GM06990 (cell line): ENCODE results near the gene ADGRF5.

Experiments
- DNase-seq: peaks from one replicate; pipeline ENCODE4 v3.0.0-alpha.2; 2011; ENCODE audit not compliant: insufficient read length; ENCODE audit errors: extremely low read depth
- H3K27me3 ChIP-seq: replicated peaks from 2 replicates; pipeline ENCODE4 v1.6.0; 2011; ENCODE audit warnings: low read length; ENCODE audit not compliant: control insufficient read depth, insufficient read depth
- H3K36me3 ChIP-seq: 2 replicates; pipeline ENCODE4 v1.5.1; 2011; ENCODE audit warnings: low read length; ENCODE audit not compliant: control insufficient read depth, insufficient read depth
- H3K4me3 ChIP-seq: replicated peaks from 2 replicates; pipeline ENCODE4 v1.5.1; 2011; ENCODE audit warnings: low read depth, mild to moderate bottlenecking, control low read depth, low read length
- TF ChIP-seq, protein P1 (sequence below): IDR thresholded peaks from 2 replicates; pipeline ENCODE4 v1.5.1; 2011; ENCODE audit warnings: low read length, control low read depth, mild to moderate bottlenecking, inconsistent platforms; ENCODE audit not compliant: insufficient read depth, poor library complexity, severe bottlenecking

The ADGRF5 gene

DNA sequence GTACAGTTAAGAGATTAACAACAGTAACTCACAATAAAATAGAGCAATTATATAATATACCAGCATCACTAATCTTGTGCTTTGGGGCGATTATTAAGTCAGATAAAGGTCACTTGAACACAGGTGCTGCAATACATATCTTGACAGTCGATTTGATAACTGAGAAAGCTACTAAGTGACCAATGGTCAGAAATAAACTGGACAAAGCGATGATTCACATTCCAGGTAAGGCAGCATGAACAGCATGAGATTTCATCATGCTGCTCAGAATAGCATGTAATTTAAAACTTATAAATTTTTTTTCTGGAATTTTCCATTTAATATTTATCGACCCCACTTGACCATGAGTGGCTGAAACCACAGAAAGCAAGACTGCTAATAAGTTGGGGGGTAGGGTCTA, 15.9 kb upstream of the ADGRF5 start:
- no peak for DNase-seq
- TF ChIP-seq, protein P1, sequence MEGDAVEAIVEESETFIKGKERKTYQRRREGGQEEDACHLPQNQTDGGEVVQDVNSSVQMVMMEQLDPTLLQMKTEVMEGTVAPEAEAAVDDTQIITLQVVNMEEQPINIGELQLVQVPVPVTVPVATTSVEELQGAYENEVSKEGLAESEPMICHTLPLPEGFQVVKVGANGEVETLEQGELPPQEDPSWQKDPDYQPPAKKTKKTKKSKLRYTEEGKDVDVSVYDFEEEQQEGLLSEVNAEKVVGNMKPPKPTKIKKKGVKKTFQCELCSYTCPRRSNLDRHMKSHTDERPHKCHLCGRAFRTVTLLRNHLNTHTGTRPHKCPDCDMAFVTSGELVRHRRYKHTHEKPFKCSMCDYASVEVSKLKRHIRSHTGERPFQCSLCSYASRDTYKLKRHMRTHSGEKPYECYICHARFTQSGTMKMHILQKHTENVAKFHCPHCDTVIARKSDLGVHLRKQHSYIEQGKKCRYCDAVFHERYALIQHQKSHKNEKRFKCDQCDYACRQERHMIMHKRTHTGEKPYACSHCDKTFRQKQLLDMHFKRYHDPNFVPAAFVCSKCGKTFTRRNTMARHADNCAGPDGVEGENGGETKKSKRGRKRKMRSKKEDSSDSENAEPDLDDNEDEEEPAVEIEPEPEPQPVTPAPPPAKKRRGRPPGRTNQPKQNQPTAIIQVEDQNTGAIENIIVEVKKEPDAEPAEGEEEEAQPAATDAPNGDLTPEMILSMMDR, result no peak
- Histone ChIP-seq H3K27me3 (no peaks in the 10 kb centered on the region; the same call in 1 of the 2 replicates), H3K4me3 (no peak overlapping the region), H3K36me3 (no peaks in the 10 kb centered on the region)

DNA sequence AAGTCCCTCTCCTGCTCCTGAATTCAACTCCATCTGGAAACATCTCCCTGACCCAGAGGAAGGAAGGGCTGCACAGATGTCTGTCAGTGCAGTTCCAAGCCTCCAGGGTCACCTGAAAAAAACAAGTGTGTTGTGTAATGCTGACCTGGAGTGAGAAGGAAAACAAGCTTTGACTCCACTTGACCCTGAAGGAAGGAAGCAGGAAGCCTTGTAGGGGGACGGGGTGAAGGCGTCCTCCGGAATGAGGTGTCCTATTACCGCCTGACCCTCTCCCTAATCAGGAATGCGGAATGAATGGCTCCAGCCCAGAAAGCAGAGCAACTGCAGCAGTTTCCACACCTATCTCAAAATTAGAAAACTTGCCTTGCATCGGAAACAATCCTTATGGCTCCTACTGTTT, 13.9 kb upstream of the ADGRF5 start:
- H3K27me3 ChIP-seq, result no peaks in the 10 kb centered on the region
- TF ChIP-seq, protein P1, result no peak
- no peaks in the 10 kb centered on the region for H3K36me3 ChIP-seq
- H3K4me3 ChIP-seq, result no peak overlapping the region
- no peak for DNase-seq

DNA sequence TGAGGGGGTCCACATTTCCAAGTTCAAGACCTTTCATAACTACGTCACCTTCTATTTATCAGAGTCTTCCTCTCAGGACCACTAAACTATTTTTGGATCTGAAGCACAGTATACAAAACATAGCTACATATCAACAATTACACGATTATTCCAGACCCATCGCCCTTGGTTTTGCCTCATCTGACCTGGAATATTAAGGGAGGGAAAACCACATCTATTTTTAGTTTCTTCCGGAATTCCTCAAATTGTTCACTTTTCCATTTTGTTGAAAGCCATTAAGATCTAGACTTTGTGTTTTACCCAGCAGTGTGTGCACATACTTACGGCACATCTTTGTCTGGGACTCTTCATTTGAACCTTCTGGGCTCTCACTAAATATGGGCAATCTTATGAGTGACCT, 12.0 kb upstream of the ADGRF5 start:
- TF ChIP-seq, protein P1, result no peak
- H3K27me3 ChIP-seq, result no peaks in the 10 kb centered on the region
- no peak for DNase-seq

DNA sequence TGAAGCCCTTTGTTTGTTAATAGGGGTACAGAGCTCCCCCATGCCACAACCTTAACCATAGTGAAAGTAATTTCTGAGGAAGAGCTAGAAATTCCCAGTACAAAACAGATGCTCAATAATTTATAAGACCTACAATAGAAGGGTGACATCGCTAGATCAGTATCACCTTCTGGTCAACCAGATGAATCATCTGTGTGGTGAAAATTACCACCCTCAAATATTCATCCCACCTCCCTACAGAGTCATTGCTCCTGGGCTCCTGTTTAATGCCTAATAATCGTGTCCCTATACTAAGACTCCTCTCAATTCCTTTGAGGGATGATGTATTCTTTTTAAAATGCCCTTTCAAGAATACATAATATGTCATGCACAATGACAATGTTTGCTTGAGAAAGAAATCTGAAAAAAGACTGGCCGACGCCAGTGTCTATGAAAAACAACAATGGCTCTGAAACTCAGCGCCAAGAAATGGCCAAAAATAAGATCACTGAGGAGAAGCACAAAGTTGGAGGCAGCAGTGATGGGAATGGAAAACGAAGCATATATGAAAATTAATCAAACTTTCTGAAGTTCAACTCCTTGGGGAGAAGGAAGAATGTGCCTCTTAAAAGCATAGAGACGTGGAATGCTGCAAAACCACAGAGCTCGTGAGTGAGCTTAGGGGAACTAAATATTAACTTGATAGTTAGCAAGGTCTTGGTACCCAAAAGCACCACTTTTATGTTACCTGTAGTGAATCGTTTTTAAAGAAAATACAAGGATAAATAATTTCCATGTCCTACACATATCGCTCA, 11.0 kb upstream of the ADGRF5 start:
- Histone ChIP-seq H3K36me3 (no peaks in the 10 kb centered on the region), H3K4me3 (no peak overlapping the region), H3K27me3 (no peaks in the 10 kb centered on the region)
- TF ChIP-seq, protein P1, result no peak
- DNase-seq, result no peak

More for the DNA sequence above, 12.0 kb upstream of the ADGRF5 start:
- no peak overlapping the region for H3K4me3 ChIP-seq
- no peaks in the 10 kb centered on the region for H3K36me3 ChIP-seq

DNA sequence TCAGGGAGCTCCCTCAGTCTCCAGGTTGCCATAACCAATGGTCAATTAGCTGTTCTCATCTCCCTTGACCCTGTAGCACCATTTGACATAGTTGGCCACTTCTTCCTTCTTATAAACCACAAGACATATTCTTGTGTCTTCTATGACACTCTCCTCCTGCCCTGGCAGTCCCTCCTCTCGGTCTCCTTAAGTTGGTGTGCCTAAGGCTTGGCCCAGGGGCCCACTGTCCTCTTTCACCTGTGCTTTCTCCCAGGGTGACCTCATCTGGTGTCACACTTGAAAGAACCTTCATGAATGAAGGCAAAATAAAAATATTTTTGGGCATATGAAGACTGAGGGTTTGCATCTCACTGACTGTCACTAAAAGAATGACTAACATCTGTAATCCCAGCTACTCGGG, 9.7 kb upstream of the ADGRF5 start:
- Histone ChIP-seq H3K4me3 (no peak overlapping the region), H3K27me3 (no peaks in the 10 kb centered on the region), H3K36me3 (no peaks in the 10 kb centered on the region)
- DNase-seq, result no peak
- TF ChIP-seq, protein P1, result no peak
